Caco-2 (cell line): Measurements from ENCODE around the gene MED9. TPM values are rescaled to one million over a fixed set of nuclear protein-coding genes. Genes with fewer than 3 reads are reported as not detected.

Experiments used
- BruUV-seq: library from RNA; stranded (reverse); fragments of 400-500 nt; replicated peaks from 2 replicates; lab custom pipeline; 2021; lab: Mats Ljungman, UMichigan
- CTCF ChIA-PET: fragments of 300-600 bp; sonication (Branson Sonifier 250); formaldehyde crosslinking; loops from one replicate; lab custom pipeline; 2022; ENCODE audit warnings: antibody characterized with exemption; lab: Charles Lee
- POLR2A ChIA-PET: fragments of 300-600 bp; sonication (Branson Sonifier 250); formaldehyde crosslinking; loops from one replicate; lab custom pipeline; 2022; ENCODE audit warnings: antibody characterized with exemption; lab: Charles Lee
- DNase-seq, 2 experiments: peaks; one replicate each; pipeline versions ENCODE4 v3.0.0 to v3.0.0-alpha.2; 2020 to 2022
- H3K27me3 ChIP-seq: replicated peaks from 2 replicates; pipeline ENCODE4 v1.6.0; 2011; ENCODE audit warnings: low read length; ENCODE audit not compliant: control insufficient read depth, insufficient read depth
- H3K36me3 ChIP-seq: 2 replicates; pipeline ENCODE4 v1.5.1; 2011; ENCODE audit warnings: low read length; ENCODE audit not compliant: control insufficient read depth, insufficient read depth
- H3K4me1 ChIP-seq: fragments of 250-450 bp; sonication (Bioruptor Pico); 2 replicates; pipeline ENCODE4 v1.5.1; 2020; ENCODE audit warnings: mild to moderate bottlenecking
- H3K4me3 ChIP-seq: 2 replicates; pipeline ENCODE4 v1.5.1; 2011; ENCODE audit warnings: low read depth, mild to moderate bottlenecking, control low read depth, low read length
- H3K9me3 ChIP-seq: fragments of 250-450 bp; sonication (Bioruptor Pico); 2 replicates; pipeline ENCODE4 v1.5.1; 2020; ENCODE audit warnings: mild to moderate bottlenecking, moderate library complexity
- H3K27ac Mint-ChIP-seq: one replicate; pipeline ENCODE4 v1.8.0; 2022; ENCODE audit warnings: mixed read lengths; ENCODE audit not compliant: unreplicated experiment
- H3K27me3 Mint-ChIP-seq: one replicate; pipeline ENCODE4 v1.8.0; 2022; ENCODE audit warnings: mixed read lengths; ENCODE audit not compliant: insufficient read depth, unreplicated experiment
- H3K36me3 Mint-ChIP-seq: one replicate; pipeline ENCODE4 v1.8.0; 2022; ENCODE audit warnings: mild to moderate bottlenecking, mixed read lengths; ENCODE audit not compliant: insufficient read depth, unreplicated experiment
- H3K4me1 Mint-ChIP-seq: one replicate; pipeline ENCODE4 v1.8.0; 2022; ENCODE audit warnings: low read depth, mixed read lengths; ENCODE audit not compliant: unreplicated experiment
- H3K4me3 Mint-ChIP-seq: one replicate; pipeline ENCODE4 v1.8.0; 2022; ENCODE audit warnings: mild to moderate bottlenecking, moderate library complexity, mixed read lengths; ENCODE audit not compliant: unreplicated experiment
- H3K9me3 Mint-ChIP-seq: one replicate; pipeline ENCODE4 v1.8.0; 2022; ENCODE audit warnings: mixed read lengths; ENCODE audit not compliant: unreplicated experiment
- intact Hi-C: fragments of 100-400 bp; cut with micrococcal nuclease; formaldehyde crosslinking; loops from one replicate; pipeline ENCODE4 v1.10.0; 2022; ENCODE audit not compliant: unreplicated experiment
- total RNA-seq: library from RNA; stranded (reverse); gene quantifications from 2 replicates; pipeline ENCODE4 v1.2.3, GENCODE V29; 2022
- TF ChIP-seq, protein P1 (sequence below), 2 experiments: fragments of 200-600 bp in 1 of 2; IDR thresholded peaks; 1 replicate in 1 of 2; 2 replicates in 1 of 2; pipeline versions ENCODE4 v1.5.1 to v1.8.0; 2011 to 2022; ENCODE audit warnings: antibody characterized with exemption in 1 of 2, control low read depth in 1 of 2, inconsistent platforms in 1 of 2, low read depth in 1 of 2, low read length in 1 of 2, mild to moderate bottlenecking in 1 of 2, moderate library complexity in 1 of 2; ENCODE audit not compliant: insufficient read depth in 1 of 2, severe bottlenecking in 1 of 2, unreplicated experiment in 1 of 2

Gene MED9
- total RNA-seq, 1 experiment from 2014 or later: 24.9 TPM

DNA sequence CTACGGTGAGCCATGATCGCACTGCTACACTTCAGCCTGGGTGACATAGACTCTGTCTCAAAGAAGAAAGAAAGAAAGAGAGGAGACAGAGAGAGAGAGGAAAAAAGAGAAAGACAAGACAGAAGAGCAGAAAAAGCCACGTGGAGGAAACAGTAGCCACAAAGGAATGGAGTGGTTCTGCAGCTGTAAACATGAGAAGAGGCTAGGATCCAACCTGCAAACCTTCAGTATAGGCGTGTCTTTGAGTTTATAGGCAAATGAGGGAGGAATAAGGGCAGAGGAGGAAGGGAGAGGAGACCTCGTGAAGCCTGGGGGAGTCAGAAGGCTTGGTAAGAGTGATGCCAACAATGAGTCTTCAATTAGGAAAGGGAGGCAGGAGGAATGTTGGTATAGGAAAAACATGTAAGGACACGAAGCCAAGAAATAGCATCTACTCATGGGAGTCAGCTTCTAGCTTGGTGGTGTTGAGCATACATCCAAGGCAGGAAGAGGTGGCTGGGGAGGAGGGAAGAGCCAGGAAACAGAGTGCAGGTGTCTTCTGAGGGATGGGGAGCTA is 3.9 kb downstream of the MED9 start:
- Histone ChIP-seq H3K4me1 (peaks cover 12% of the 10 kb centered on the region; the same call in 1 of the 2 replicates), H3K9me3 (no peaks in the 10 kb centered on the region), H3K27me3 (no peaks in the 10 kb centered on the region; the same call in 1 of the 2 replicates), H3K4me3 (no peak overlapping the region), H3K36me3 (peaks cover 3% of the 10 kb centered on the region)
- CTCF ChIA-PET: no interaction called here
- POLR2A ChIA-PET: no interaction called here
- intact Hi-C loops: no loop called here
- H3K36me3 Mint-ChIP-seq: peaks cover 37% of the 10 kb centered on the region
- TF ChIP-seq, protein P1, sequence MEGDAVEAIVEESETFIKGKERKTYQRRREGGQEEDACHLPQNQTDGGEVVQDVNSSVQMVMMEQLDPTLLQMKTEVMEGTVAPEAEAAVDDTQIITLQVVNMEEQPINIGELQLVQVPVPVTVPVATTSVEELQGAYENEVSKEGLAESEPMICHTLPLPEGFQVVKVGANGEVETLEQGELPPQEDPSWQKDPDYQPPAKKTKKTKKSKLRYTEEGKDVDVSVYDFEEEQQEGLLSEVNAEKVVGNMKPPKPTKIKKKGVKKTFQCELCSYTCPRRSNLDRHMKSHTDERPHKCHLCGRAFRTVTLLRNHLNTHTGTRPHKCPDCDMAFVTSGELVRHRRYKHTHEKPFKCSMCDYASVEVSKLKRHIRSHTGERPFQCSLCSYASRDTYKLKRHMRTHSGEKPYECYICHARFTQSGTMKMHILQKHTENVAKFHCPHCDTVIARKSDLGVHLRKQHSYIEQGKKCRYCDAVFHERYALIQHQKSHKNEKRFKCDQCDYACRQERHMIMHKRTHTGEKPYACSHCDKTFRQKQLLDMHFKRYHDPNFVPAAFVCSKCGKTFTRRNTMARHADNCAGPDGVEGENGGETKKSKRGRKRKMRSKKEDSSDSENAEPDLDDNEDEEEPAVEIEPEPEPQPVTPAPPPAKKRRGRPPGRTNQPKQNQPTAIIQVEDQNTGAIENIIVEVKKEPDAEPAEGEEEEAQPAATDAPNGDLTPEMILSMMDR (IDR thresholded peaks at IDR 0.05; ENCODE audit: insufficient read depth in 1 of 2, low read depth in 1 of 2, low read length in 1 of 2, severe bottlenecking in 1 of 2, unreplicated experiment in 1 of 2): no peak
- H3K9me3 Mint-ChIP-seq: no peaks in the 10 kb centered on the region
- H3K27me3 Mint-ChIP-seq: no peaks in the 10 kb centered on the region
- no peak for DNase-seq
- peak overlapping the region; percentile 9 for H3K27ac Mint-ChIP-seq
- H3K4me1 Mint-ChIP-seq: no peaks in the 10 kb centered on the region
- BruUV-seq: no TSS peak
- no peak overlapping the region for H3K4me3 Mint-ChIP-seq

DNA sequence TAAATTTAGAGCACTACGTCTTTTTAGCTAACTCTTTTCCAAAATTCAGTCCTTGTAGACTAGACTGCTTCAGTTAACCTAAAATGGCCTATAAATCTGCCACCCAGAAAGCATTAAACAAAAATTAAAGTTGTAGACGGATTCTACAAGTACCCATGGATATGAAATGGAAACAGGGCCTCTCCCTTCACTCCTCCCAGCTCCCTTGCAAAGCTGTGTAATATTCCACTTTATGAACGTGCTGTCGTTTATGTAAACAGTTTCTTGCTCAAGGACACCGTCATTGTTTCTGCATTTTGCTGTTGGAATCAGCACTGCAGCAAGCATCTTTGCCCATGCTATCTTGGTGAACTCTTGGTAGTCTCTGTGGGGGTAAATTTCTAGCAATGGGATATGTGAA is 5.1 kb downstream of the MED9 start:
- no peaks in the 10 kb centered on the region for H3K9me3 ChIP-seq
- no peaks in the 10 kb centered on the region for H3K4me1 Mint-ChIP-seq
- no peak overlapping the region for H3K27ac Mint-ChIP-seq
- ChIA-PET POLR2A (interaction anchor here (0.8 kb wide), 1 partner anchor 15 kb away, joined by 3 read pairs; no protein-coding TSS in a partner anchor), CTCF (no interaction called here)
- intact Hi-C loops: no loop called here
- TF ChIP-seq, protein P1 (IDR thresholded peaks at IDR 0.05; ENCODE audit: insufficient read depth in 1 of 2, low read depth in 1 of 2, low read length in 1 of 2, severe bottlenecking in 1 of 2, unreplicated experiment in 1 of 2): no peak
- no TSS peak for BruUV-seq
- no peak for DNase-seq
- 0 out of 2 replicates have a peak, but pooled peaks cover 8% of the 10 kb centered on the region for H3K4me1 ChIP-seq
- no peaks in the 10 kb centered on the region for H3K9me3 Mint-ChIP-seq
- H3K4me3 Mint-ChIP-seq: no peak overlapping the region
- H3K4me3 ChIP-seq: no peak overlapping the region
- H3K36me3 ChIP-seq: peaks cover 3% of the 10 kb centered on the region
- peaks cover 35% of the 10 kb centered on the region for H3K36me3 Mint-ChIP-seq
- H3K27me3 Mint-ChIP-seq: no peaks in the 10 kb centered on the region
- H3K27me3 ChIP-seq: no peaks in the 10 kb centered on the region

DNA sequence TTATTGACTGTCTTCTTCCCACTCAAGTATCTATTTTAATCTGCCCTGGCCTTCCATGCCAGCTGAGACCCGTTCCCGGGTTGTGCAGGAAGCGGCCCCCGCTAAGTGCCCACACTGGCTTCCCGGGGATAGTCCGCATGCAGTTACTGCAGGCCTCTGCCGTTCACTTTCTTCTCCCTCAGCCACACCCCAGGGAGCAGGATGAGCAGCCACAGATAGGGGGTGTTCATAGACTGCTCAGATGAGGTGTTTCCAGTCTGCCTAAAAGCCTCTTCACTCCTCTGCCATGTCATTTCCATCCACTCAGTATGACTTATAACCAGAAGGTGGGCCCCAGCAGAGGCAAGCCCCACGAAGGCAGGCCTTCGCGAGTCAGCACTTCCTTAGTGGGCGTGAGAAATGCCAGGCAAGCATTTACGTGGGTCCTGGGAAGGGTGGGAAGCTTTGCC is 7.7 kb downstream of the MED9 start:
- Mint-ChIP-seq H3K36me3 (peaks cover 47% of the 10 kb centered on the region), H3K27ac (no peak overlapping the region), H3K4me3 (no peak overlapping the region), H3K4me1 (no peaks in the 10 kb centered on the region), H3K27me3 (no peaks in the 10 kb centered on the region), H3K9me3 (no peaks in the 10 kb centered on the region)
- Histone ChIP-seq H3K4me1 (no peaks in the 10 kb centered on the region), H3K9me3 (no peaks in the 10 kb centered on the region), H3K36me3 (peaks cover 3% of the 10 kb centered on the region), H3K4me3 (no peak overlapping the region), H3K27me3 (no peaks in the 10 kb centered on the region)
- intact Hi-C loops: no loop called here
- POLR2A ChIA-PET: no interaction called here
- TF ChIP-seq, protein P1 (IDR thresholded peaks at IDR 0.05; ENCODE audit: insufficient read depth in 1 of 2, low read depth in 1 of 2, low read length in 1 of 2, severe bottlenecking in 1 of 2, unreplicated experiment in 1 of 2): no peak
- CTCF ChIA-PET: no interaction called here
- BruUV-seq: no TSS peak
- DNase-seq: no peak
